H9 (cell line): ENCODE results near the gene ZFAND3. TPM values are rescaled to one million over a fixed set of nuclear protein-coding genes. Genes with fewer than 3 reads are reported as not detected.

Source experiments
- DNase-seq: peaks from one replicate; pipeline ENCODE4 v3.0.0-alpha.2; 2017
- H2AFZ ChIP-seq: one replicate; pipeline ENCODE4 v1.6.1; 2013; ENCODE audit warnings: mild to moderate bottlenecking, low read length, control low read depth, moderate library complexity
- H2AK5ac ChIP-seq: 2 replicates; pipeline ENCODE4 v1.6.1; 2013; ENCODE audit warnings: low read length, control low read depth, mixed read lengths; ENCODE audit not compliant: insufficient read length
- H2BK120ac ChIP-seq: one replicate; pipeline ENCODE4 v1.6.1; 2013; ENCODE audit warnings: low read depth, mild to moderate bottlenecking, low read length, control low read depth, inconsistent platforms; ENCODE audit not compliant: poor library complexity, severe bottlenecking
- H2BK12ac ChIP-seq: 2 replicates; pipeline ENCODE4 v1.6.1; 2013; ENCODE audit warnings: low read length, control low read depth, mixed read lengths, low read depth; ENCODE audit not compliant: insufficient read length
- H2BK15ac ChIP-seq: 2 replicates; pipeline ENCODE4 v1.6.1; 2013; ENCODE audit warnings: low read depth, low read length, control low read depth
- H2BK20ac ChIP-seq: one replicate; pipeline ENCODE4 v1.6.1; 2013; ENCODE audit warnings: low read depth, mild to moderate bottlenecking, low read length, control low read depth, inconsistent platforms; ENCODE audit not compliant: poor library complexity, severe bottlenecking
- H2BK5ac ChIP-seq: 2 replicates; pipeline ENCODE4 v1.6.1; 2013; ENCODE audit warnings: low read length, control low read depth, mixed read lengths; ENCODE audit not compliant: insufficient read length
- H3K14ac ChIP-seq: 2 replicates; pipeline ENCODE4 v1.6.1; 2013; ENCODE audit warnings: low read length, control low read depth; ENCODE audit not compliant: insufficient read depth
- H3K18ac ChIP-seq: 2 replicates; pipeline ENCODE4 v1.6.1; 2013; ENCODE audit warnings: low read depth, mild to moderate bottlenecking, mixed read lengths, low read length, control low read depth; ENCODE audit not compliant: insufficient read length
- H3K23ac ChIP-seq: 2 replicates; pipeline ENCODE4 v1.6.1; 2013; ENCODE audit warnings: low read length, control low read depth, mixed read lengths, low read depth; ENCODE audit not compliant: insufficient read length
- H3K23me2 ChIP-seq: 2 replicates; pipeline ENCODE4 v1.6.1; 2013; ENCODE audit warnings: low read depth, mild to moderate bottlenecking, mixed read lengths, low read length, control low read depth; ENCODE audit not compliant: insufficient read length, poor library complexity, severe bottlenecking
- H3K27ac ChIP-seq: 2 replicates; pipeline ENCODE4 v1.5.1; 2013; ENCODE audit warnings: low read length, control low read depth, mixed read lengths, low read depth; ENCODE audit not compliant: insufficient read length
- H3K27me3 ChIP-seq: 2 replicates; pipeline ENCODE4 v1.6.1; 2013; ENCODE audit warnings: low read length, control low read depth, inconsistent platforms; ENCODE audit not compliant: insufficient read depth
- H3K4ac ChIP-seq: 2 replicates; pipeline ENCODE4 v1.6.1; 2013; ENCODE audit warnings: low read depth, mild to moderate bottlenecking, control low read depth, inconsistent platforms, low read length, moderate library complexity
- H3K4me1 ChIP-seq: 2 replicates; pipeline ENCODE4 v1.6.1; 2013; ENCODE audit warnings: low read length, control low read depth, inconsistent platforms; ENCODE audit not compliant: insufficient read depth
- H3K4me2 ChIP-seq: 2 replicates; pipeline ENCODE4 v1.6.1; 2013; ENCODE audit warnings: low read length, control low read depth, mixed read lengths; ENCODE audit not compliant: insufficient read length, insufficient read depth
- H3K56ac ChIP-seq: 2 replicates; pipeline ENCODE4 v1.6.1; 2013; ENCODE audit warnings: low read depth, mild to moderate bottlenecking, mixed read lengths, low read length, control low read depth; ENCODE audit not compliant: insufficient read length
- H3K79me1 ChIP-seq: 2 replicates; pipeline ENCODE4 v1.6.1; 2013; ENCODE audit warnings: low read depth, mild to moderate bottlenecking, moderate library complexity, low read length, control low read depth, inconsistent platforms; ENCODE audit not compliant: insufficient read depth, poor library complexity, severe bottlenecking
- H3K79me2 ChIP-seq: 2 replicates; pipeline ENCODE4 v1.6.1; 2013; ENCODE audit warnings: low read length, control low read depth, inconsistent platforms; ENCODE audit not compliant: insufficient read depth
- H3K9ac ChIP-seq: 2 replicates; pipeline ENCODE4 v1.6.1; 2013; ENCODE audit warnings: low read length, control low read depth, mixed read lengths; ENCODE audit not compliant: insufficient read length; ENCODE audit errors: extremely low read depth
- H3K9me3 ChIP-seq: one replicate; pipeline ENCODE4 v1.6.1; 2013; ENCODE audit warnings: low read depth, low read length, inconsistent platforms; ENCODE audit not compliant: control insufficient read depth
- H3T11ph ChIP-seq: one replicate; pipeline ENCODE4 v1.6.1; 2013; ENCODE audit warnings: mild to moderate bottlenecking, low read length, control low read depth, inconsistent platforms
- H4K20me1 ChIP-seq: one replicate; pipeline ENCODE4 v1.6.1; 2013; ENCODE audit not compliant: control insufficient read depth, insufficient read length, insufficient read depth
- H4K5ac ChIP-seq: 2 replicates; pipeline ENCODE4 v1.6.1; 2013; ENCODE audit warnings: low read depth, mild to moderate bottlenecking, mixed read lengths, low read length, control low read depth; ENCODE audit not compliant: insufficient read length
- H4K8ac ChIP-seq: replicated peaks from 2 replicates; pipeline ENCODE4 v1.6.1; 2013; ENCODE audit warnings: low read length, control low read depth, mixed read lengths, low read depth; ENCODE audit not compliant: insufficient read length
- H4K91ac ChIP-seq: 2 replicates; pipeline ENCODE4 v1.6.1; 2013; ENCODE audit warnings: low read depth, mild to moderate bottlenecking, moderate library complexity, mixed read lengths, low read length, control low read depth; ENCODE audit not compliant: insufficient read length
- H3K27ac Mint-ChIP-seq, 3 experiments: 2 replicates in 2 of 3; 3 replicates in 1 of 3; pipeline ENCODE4 v1.8.0; 2020 to 2021; ENCODE audit warnings: mixed read lengths in 3 of 3, mild to moderate bottlenecking in 1 of 3, moderate library complexity in 1 of 3
- H3K27me3 Mint-ChIP-seq: 2 replicates; pipeline ENCODE4 v1.8.0; 2021; ENCODE audit warnings: low read depth, mild to moderate bottlenecking, moderate library complexity, mixed read lengths
- H3K36me3 Mint-ChIP-seq, 3 experiments: 2 replicates in 2 of 3; 3 replicates in 1 of 3; pipeline ENCODE4 v1.8.0; 2020 to 2021; ENCODE audit warnings: low read depth in 3 of 3, mixed read lengths in 3 of 3; ENCODE audit not compliant: insufficient read depth in 1 of 3
- H3K4me1 Mint-ChIP-seq, 2 experiments: 2 replicates each; pipeline ENCODE4 v1.8.0; 2020; ENCODE audit warnings: mixed read lengths in 2 of 2
- H3K4me3 Mint-ChIP-seq, 2 experiments: 2 replicates in 1 of 2; 3 replicates in 1 of 2; pipeline ENCODE4 v1.8.0; 2020 to 2021; ENCODE audit warnings: mild to moderate bottlenecking in 2 of 2, mixed read lengths in 2 of 2, moderate library complexity in 1 of 2
- H3K9me3 Mint-ChIP-seq, 2 experiments: 2 replicates in 1 of 2; 3 replicates in 1 of 2; pipeline ENCODE4 v1.8.0; 2020; ENCODE audit warnings: mild to moderate bottlenecking in 2 of 2, mixed read lengths in 2 of 2, moderate library complexity in 1 of 2
- CTCF ChIP-seq: fragments of 200-600 bp; sonication (generic); conservative IDR thresholded peaks from 3 replicates; pipeline ENCODE4 v1.8.0; 2021; ENCODE audit warnings: antibody characterized with exemption, mild to moderate bottlenecking
- WGBS: extraction: QIAGEN DNeasy Blood & Tissue Kit; methylation state at CpG from one replicate; pipeline ENCODE4 v1.1.7; 2013; ENCODE audit warnings: missing lambda C conversion rate, low lambda C conversion rate, mixed read lengths; ENCODE audit not compliant: insufficient read length; ENCODE audit errors: extremely low coverage; 5-methylcytosine and 5-hydroxymethylcytosine counted together
- total RNA-seq: library from RNA; stranded (reverse); gene quantifications from 2 replicates; pipeline ENCODE4 v1.2.1, GENCODE V29; 2021

ZFAND3 gene
- total RNA-seq, 1 experiment from 2014 or later: 57.7 TPM

- no peaks in the 10 kb centered on the region for H4K20me1 ChIP-seq
- no peak for TF ChIP-seq CTCF
- H4K91ac ChIP-seq: no peak overlapping the region
- H3K27ac Mint-ChIP-seq: no peak overlapping the region
- H3K27me3 Mint-ChIP-seq: no peaks in the 10 kb centered on the region
- no peak overlapping the region for H2BK20ac ChIP-seq
- H3K4me3 Mint-ChIP-seq: no peak overlapping the region
- no peak overlapping the region for H3K4ac ChIP-seq
- no peak overlapping the region for H2AK5ac ChIP-seq
- H3K4me1 ChIP-seq: no peaks in the 10 kb centered on the region
- no peak overlapping the region for H4K8ac ChIP-seq
- no peaks in the 10 kb centered on the region for H3K79me1 ChIP-seq
- 0 out of 4 replicates have a peak, but pooled peaks cover 0 to 5% of the 10 kb centered on the region in 2 experiments for H3K4me1 Mint-ChIP-seq
- no peaks in the 10 kb centered on the region for H3K27me3 ChIP-seq
- no peak overlapping the region for H4K5ac ChIP-seq
- no peak overlapping the region for H3K56ac ChIP-seq
- no peak overlapping the region for H2AFZ ChIP-seq
- H3K9ac ChIP-seq: no peak overlapping the region
- no peaks in the 10 kb centered on the region for H3K9me3 Mint-ChIP-seq
- no peak overlapping the region for H2BK12ac ChIP-seq
- H3K23me2 ChIP-seq: no peaks in the 10 kb centered on the region
- no peak overlapping the region for H3T11ph ChIP-seq
- H2BK5ac ChIP-seq: no peak overlapping the region
- H3K36me3 Mint-ChIP-seq: peaks cover 3 to 25% (median 14%) of the 10 kb centered on the region in 3 experiments; a peak in 6 of 7 replicates
- H3K14ac ChIP-seq: no peak overlapping the region
- no peaks in the 10 kb centered on the region for H3K9me3 ChIP-seq
- H3K4me2 ChIP-seq: no peak overlapping the region
- H2BK15ac ChIP-seq: no peak overlapping the region
- no peaks in the 10 kb centered on the region for H3K79me2 ChIP-seq
- no peak for DNase-seq
- H3K18ac ChIP-seq: no peak overlapping the region
- H2BK120ac ChIP-seq: no peak overlapping the region
- no CpG with 5 or more reads among the region's 3 CpGs for WGBS
- no peak overlapping the region for H3K23ac ChIP-seq
- H3K27ac ChIP-seq: no peak overlapping the region
Measured at GRCh38 chr6:38063973-38064372, 244.4 kb downstream of the ZFAND3 start.
